NCI-H1417 treated with DMSO at 0.1 percent for 48 hours (cell line): ENCODE measurements around the gene IGFBP6.

ENCODE experiments used
- DNase-seq: peaks from one replicate; lab custom pipeline; 2025; lab: John Stamatoyannopoulos, UW

IGFBP6 gene

DNA sequence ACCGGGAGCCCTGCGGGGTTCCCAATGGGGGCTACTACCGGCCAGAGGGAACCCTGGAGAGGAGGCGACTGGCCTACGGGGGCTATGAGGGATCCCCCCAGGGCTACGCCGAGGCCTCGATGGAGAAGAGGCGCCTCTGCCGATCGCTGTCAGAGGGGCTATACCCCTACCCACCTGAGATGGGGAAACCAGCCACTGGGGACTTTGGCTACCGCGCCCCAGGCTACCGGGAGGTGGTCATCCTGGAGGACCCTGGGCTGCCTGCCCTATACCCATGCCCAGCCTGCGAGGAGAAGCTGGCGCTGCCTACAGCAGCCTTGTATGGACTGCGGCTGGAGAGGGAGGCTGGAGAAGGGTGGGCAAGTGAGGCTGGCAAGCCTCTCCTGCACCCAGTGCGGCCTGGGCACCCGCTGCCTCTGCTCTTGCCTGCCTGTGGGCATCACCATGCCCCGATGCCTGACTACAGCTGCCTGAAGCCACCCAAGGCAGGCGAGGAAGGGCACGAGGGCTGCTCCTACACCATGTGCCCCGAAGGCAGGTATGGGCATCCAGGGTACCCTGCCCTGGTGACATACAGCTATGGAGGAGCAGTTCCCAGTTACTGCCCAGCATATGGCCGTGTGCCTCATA, 37.9 kb upstream of the IGFBP6 start:
- DNase-seq, result no peak

DNA sequence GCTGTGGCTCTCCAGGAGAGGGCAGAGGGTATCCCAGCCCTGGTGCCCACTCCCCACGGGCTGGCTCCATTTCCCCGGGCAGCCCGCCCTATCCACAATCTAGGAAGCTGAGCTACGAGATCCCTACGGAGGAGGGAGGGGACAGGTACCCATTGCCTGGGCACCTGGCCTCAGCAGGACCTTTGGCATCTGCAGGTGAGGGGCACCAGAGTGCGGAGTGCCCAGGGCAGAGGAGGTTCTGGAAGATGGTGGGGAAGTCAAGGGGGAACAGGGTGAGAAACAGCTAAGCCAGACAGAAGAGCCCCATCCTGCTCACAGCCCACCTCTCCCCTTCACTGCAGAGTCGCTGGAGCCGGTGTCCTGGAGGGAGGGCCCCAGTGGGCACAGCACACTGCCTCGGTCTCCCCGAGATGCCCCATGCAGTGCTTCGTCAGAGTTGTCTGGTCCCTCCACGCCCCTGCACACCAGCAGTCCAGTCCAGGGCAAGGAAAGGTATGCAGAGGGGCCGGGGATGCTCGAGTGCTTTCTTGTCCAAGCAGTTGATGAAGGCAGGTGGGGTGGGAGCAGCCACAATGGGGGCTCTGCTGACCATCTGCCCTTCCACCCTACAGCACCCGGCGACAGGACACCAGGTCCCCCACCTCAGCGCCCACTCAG, 37.3 kb upstream of the IGFBP6 start:
- no peak for DNase-seq

DNA sequence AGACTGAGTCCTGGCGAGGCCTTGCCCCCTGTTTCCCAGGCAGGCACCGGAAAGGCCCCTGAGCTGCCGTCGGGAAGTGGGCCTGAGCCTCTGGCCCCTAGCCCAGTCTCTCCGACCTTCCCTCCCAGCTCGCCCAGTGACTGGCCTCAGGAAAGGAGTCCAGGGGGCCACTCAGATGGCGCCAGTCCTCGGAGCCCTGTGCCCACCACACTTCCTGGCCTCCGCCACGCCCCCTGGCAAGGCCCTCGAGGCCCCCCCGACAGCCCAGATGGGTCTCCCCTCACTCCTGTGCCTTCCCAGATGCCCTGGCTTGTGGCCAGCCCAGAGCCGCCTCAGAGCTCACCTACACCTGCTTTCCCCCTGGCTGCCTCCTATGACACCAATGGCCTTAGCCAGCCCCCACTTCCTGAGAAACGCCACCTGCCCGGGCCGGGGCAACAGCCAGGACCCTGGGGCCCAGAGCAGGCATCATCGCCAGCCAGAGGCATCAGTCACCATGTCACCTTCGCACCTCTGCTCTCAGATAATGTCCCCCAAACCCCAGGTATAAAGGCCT, 36.7 kb upstream of the IGFBP6 start:
- DNase-seq, result no peak

DNA sequence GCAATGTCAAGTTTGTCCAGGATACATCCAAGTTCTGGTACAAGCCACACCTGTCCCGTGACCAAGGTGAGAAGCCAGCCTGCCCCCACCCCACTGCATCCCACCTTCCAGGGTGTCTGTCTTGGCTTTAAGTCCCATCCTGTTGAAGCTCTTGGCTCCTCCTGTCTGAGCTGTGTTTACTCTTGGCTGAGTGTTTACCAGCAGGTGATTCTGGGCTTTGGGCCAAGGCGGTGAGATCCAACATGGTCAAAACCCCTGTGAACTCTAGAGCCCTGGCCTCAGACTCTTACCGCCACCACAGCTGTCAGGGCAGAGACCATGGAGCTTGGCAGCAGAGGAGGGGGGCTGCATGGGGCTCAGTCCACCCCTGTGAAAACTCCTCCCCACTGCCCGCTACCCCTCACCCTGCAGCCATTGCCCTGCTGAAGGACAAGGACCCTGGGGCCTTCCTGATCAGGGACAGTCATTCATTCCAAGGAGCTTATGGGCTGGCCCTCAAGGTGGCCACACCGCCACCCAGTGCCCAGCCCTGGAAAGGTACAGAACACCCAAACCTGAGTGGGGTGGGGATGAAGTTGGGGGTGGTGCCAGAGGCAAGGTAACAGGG, 36.0 kb upstream of the IGFBP6 start:
- DNase-seq, result peak; percentile 53

DNA sequence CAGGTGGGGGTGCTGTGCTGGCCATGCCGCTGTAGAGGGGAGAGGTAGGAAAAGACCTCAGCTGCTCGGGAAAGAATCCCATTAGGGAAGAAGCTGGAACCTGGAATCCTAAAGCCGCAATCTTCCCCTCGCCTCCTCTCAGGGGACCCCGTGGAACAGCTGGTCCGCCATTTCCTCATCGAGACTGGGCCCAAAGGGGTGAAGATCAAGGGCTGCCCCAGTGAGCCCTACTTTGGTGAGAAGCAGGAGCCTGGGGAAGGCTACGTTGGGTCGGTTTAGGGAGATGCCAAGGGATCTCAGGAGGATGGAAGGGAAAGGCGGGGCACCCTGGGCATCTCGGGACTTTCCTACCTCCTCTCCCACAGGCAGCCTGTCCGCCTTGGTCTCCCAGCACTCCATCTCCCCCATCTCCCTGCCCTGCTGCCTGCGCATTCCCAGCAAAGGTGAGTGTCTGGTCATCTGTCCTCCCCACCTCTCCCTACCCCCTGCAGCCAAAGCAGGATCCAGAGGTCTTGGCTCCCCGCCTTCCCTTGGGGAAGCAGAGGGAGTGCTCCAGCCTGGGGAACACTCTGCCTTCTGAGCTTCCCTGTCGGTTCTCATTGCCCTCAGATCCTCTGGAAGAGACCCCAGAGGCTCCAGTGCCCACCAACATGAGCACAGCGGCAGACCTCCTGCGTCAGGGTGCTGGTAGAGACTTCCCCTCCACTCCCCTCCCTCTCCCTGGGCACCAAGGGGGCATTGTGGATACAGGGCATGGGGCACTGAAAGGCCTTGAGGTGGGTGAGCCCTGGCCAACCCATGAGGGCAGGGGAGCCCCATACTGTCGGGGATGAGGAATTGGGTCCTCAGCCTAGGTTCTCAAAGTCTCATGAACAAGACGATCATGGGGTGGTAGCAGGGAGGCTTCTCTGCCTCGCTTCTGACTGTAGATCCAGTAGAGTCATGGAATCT, 35.2 kb upstream of the IGFBP6 start:
- DNase-seq, result no peak

DNA sequence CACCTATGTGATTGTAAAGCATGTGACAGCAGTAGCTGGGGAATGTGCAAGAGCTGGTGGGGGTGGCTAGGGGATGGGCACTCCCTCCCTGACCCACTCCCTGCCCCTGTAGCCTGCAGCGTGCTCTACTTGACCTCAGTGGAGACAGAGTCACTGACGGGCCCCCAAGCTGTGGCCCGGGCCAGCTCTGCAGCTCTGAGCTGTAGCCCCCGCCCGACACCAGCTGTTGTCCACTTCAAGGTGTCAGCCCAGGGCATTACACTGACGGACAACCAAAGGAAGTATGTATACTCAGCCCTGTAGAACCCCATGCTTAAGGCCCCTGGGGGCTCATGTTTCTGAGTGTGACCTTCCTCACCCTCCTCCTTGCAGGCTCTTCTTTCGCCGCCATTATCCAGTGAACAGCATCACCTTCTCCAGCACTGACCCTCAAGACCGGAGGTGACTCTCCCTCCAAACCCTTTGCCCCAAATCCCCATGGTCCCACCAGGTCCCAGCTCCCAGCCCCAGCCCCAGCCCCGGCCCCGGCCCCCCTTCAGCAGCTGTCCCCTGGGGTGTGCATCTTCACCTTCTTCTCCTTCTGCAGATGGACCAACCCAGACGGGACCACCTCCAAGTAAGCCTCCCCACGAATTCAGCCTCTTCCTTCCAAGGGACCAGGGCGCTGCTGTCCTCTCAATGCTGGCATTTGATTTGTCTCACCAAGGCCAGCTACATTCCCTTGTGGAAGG, 34.3 kb upstream of the IGFBP6 start:
- DNase-seq, result no peak

DNA sequence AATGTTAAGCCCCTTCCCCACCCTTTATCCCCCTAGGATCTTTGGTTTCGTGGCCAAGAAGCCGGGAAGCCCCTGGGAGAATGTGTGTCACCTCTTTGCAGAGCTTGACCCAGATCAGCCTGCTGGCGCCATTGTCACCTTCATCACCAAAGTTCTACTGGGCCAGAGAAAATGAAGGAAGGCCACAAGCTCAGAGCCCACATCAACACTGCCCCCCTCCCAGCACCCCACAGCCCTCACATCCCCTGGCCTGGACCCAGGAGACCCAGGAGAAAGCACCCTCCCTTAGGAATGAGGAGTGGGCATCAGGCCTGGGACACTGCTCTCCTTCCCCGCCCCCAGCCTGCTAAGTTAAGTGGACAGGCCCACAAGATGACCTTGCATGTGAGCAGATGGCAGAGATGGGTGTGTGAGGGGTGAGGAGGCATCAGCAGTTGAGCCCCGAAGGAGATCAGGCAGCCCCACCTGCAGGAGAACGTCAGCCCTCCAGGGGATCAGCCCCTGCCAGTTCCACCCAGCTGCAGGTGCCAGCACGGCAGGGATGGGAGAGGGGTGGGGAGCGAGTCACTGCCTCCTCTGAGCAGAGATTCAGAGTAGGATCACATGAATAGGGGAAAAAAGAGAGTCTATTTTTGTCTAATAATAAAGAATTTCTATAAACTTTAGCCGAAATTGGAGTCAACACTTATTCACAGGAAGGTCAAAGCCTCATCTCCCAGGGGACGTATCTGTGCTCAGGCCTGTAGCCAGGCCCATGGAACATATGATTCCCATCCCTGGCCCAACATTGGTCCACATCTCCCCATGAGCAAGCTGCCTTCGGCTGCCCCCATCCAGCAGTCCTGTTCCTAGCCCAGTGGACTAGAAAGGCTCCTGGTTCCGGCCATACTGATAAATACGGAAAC, 33.5 kb upstream of the IGFBP6 start:
- no peak for DNase-seq

DNA sequence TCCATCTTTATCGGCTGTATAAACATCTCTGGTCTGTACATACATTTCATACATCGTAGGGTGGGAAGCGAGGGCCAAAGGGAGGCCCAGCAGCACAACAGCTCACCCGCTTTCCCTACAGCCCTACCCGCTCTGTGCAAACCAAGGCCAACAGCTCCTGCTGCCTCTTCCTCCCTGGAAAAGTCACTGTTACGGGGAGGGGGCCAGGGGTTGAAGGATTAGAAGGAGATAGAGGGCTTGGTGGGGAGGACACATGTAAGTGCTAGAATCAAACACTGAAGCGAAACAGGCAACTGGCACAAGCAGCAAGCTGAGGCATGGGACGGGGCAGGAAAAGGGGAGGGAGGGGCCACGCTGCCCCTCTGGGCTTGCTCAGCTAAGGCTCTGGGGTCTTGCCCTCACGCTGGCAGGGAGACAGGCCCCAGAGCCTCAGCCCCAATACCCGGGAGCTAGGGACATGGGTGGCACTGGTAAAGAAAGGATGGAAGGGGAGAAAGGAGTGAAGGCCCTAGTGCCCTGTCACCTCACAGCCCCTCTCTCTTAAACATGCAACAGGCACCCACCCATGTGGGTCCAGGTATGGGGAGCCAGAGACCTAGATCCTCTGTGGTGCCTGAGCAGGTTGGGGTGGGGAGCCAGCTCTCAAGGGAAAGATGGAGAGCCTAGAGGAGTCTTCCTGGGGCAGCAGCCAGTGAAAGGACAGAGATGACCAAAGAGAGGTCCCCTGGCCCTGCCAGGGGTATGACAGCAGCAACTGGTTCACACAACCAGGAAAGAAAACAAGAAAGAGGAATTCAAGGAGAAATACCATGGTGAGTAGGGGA, 32.6 kb upstream of the IGFBP6 start:
- DNase-seq, result no peak

DNA sequence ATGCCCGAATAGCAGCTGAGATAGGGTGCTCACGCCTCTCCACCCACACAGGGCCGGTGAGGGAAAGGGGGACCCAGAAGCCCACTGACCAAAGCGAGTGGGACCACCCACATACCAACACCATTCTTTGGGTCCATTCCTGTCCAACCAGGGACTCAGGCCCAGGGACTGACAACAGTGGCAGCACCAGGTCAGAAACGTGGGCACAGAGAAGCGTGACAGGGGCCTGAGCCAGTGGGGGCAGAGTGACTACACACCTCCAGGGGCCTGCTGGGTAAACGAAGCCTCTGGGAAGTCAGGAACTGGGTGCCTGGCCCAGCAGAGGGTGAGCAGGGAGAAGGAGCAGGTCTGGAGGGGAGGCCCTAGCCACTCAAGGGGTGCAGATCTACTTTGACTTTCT, 32.0 kb upstream of the IGFBP6 start:
- no peak for DNase-seq

DNA sequence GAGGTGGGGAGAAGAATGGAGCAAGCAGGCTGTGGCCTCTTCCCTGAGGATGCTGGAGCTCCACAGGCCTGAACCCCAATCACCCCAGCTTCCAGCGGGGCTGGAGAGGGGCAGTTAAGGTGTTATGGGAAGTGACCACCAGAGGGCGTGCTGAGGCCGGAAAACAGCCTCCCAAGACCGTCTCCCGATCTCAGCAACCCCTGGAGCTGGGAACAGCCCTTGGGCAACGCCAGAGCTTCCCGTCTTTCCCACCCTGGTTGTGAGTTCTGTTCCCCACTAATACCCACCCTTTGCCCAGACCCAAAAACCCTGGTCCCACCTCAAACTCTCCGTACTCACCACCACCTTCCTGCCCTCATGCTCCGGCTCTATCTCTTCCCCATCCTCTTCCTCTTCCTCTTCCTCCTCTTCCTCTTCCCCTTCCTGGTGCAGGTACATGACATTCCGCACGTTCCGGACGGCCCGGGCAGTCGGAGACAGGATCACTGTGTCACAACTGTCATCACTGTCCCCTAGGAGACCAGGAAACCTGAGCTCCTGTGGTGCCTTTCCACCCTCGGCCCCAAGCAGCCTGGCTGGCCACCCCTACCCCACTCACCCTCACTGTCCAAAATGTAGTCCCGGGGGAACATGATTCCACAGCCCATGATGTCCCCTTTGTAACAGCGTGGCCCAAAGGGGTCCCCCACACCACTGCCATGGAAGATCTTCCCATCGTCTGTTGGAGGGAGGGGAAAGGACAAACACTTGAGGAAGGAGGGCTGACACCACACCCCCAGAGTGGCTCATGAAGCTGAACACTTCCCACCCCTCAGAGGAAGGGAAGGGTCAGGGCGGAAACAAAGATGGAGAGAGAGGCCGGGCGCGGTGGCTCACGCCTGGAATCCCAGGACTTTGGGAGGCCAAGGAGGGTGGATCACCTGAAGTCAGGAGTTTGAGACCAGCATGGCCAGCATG, 31.2 kb upstream of the IGFBP6 start:
- DNase-seq, result peak; percentile 20

DNA sequence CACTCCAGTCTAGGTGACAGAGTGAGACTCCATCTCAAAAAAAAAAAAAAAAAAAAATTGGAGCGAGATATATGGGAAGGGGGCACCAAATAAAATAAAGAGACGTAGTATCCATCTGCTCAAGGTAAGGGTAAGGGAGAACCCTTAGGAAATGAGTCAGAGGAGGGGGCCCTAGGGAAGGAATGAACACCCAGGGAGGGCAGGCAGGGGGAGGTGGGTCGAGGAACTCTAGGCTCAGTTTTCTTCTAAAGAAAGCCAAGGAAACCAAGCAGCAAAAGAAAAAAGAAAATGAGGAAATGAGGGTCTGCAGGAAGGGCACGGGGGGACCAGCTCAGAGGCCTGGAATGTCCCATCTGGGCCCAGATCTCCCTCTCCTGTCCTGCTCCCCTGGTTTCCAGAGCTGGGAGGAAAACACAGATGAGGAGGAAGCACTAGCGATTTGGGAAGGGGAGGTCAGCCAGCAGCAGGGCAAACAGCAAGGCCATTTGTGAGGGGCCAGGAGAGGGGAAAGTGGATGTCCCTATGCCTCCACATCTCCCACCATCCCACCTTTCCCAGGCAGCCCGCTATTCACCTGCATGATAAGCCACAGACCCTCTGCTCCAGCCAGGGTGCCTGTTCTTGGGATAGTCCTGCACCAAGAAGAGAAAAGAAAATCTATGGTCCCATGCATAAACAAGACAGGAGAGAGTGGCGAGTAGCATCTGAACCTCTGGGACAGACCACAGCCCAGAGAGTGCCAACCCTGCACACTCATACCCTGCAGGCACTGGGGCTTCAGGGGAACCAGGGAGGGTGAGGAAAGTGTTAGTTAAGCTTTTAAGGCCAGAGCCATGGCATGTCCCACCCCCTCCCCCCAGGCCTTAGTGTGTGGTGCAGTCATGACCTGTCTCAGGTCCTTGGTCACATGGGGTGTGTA, 30.1 kb upstream of the IGFBP6 start:
- DNase-seq, result no peak

DNA sequence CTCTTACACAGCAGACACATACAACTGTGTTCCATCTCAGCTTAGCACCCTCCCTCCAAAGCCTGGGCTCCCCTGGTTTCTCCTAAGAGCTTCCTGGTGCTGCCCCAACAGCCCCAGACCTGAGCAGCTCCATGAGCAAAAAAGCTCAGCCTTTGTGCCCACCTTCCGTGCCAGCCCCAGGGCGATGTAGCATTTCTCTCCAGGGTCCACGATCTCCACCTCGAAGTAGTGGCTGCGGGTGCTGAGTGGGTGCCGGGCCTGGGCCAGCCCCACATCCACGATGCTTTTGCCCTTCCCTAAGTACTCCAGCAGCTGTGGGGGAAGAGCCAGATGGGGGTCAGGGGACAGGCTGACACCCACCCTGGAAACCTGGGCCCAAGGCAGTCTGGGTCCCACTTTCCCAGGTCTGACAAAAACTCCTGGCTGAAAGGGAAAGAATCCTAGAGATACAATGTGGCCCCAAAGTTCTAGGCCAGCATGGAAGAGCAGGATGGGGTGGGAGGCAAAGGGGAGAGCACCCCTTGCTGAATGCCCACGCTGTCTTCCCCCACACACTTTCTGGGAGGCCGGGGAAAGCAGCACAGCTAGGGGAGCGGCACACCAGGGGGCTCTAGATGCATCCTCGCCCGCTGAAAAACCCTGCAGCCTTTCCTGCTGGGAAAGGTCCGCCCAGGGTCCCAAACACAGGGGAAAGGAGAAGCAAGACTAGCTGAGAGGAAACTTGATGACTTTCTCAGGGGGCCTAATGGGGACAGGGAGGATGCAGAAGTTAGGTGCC, 29.3 kb upstream of the IGFBP6 start:
- no peak for DNase-seq

DNA sequence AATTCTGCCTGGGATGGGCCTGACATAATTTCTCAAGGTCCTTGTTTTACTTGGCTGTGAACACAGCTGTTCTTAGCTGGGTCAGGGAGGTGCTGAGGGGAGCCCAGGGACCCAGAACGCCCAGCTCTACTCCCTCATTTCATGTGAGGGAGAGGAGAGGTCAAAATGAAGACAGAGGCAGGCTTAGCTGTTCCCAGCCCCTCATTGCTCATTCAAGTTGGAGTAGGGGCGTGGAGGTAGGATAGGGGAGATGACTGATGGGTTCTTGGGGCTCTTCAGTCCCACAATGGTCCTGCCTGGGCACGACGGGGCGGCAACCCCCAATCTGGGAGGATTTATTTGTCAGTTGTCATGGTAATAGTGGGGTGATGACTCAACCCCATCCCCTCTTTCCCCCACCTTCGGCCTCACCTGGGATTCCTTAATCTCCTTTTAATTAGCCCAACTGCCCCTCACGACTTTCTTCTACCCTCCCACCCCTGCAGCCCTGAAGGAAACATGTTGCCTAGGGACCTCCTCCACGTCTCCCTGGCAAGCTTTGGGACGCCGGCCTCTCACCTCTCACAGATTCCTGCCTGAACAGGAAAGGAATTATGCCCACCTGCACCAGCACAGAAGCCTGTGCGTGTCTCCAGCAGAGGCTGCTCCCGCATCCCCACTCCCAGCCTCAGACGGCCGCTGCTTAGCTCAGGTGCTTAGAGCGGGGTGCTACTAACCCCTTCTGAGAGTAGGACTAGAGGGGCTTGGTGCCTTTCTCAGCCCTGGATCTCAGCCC, 28.5 kb upstream of the IGFBP6 start:
- no peak for DNase-seq

DNA sequence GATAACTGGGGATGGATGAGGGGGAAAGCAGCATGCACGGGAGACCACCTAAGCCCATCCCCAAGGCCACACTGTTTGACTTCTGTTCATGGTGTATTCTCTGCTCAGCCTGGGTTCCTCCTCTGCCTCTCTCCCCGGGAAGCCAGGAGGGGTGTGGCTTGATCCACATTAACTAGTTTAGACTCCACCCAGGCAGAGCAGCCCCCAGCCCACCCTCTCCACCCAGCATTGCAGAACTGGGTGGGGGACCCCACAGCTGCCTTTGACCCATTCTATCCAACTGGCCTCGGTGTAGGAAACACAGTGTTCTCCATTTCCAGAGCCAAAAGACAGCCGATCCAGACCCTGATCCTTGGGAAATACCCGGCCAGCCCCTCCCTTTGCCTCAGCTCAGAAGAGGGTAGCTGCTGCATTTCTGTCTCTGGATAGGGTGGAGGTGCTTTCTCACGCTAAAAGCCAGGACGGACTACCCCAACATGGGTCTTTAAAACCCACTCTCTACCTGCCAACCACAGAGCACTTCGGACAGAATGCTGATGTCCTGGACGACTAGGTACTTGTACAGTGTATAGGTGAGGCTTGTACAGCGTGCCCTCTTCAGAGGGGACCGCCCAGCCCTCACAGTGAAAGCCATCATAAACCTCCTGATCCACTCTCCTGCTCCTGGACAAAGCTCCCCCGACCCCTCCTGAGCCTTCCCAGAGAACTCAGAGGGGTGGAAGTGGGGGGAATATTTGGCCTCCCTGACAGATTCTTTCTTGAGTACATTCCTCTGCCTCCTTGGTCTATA, 27.7 kb upstream of the IGFBP6 start:
- no peak for DNase-seq
